Endothelial cell of umbilical vein (primary cell): ENCODE data around the gene CLIC1. TPM values are rescaled to one million over a fixed set of nuclear protein-coding genes. Genes with fewer than 3 reads are reported as not detected.

ENCODE experiments used
- BruUV-seq: library from RNA; stranded (reverse); fragments of 400-500 nt; replicated peaks from 2 replicates; lab custom pipeline; 2021; lab: Mats Ljungman, UMichigan
- CTCF ChIA-PET: fragments of 300-600, 350-600 bp; sonication (Branson Sonifier 250); formaldehyde crosslinking; loops from one replicate; lab custom pipeline; 2021; ENCODE audit warnings: antibody characterized with exemption, inconsistent platforms; lab: Charles Lee
- POLR2A ChIA-PET: fragments of 300-600, 350-600 bp; sonication (Branson Sonifier 250); formaldehyde crosslinking; loops from one replicate; lab custom pipeline; 2021; ENCODE audit warnings: antibody characterized with exemption, inconsistent platforms; lab: Charles Lee
- DNase-seq: peaks from one replicate; pipeline ENCODE4 v3.0.0-alpha.2; 2011; ENCODE audit warnings: low read depth, low spot score
- FAIRE-seq: peaks from 2 replicates; lab custom pipeline; 2011; peaks lifted over from hg19 to GRCh38; lab: Jason Lieb, UNC
- H2AFZ ChIP-seq: 2 replicates; pipeline ENCODE4 v1.6.0; 2012; ENCODE audit warnings: low read depth, low read length, control low read depth, inconsistent platforms
- H3K27ac ChIP-seq: 2 replicates; pipeline ENCODE4 v1.5.1; 2011; ENCODE audit warnings: low read depth, mild to moderate bottlenecking, control low read depth, low read length, moderate library complexity; ENCODE audit not compliant: insufficient read depth
- H3K27me3 ChIP-seq, 2 experiments: 2 replicates each; pipeline versions ENCODE4 v1.6.0 to v1.6.1; 2011; ENCODE audit warnings: low read length in 2 of 2, mixed read lengths in 1 of 2; ENCODE audit not compliant: control insufficient read depth in 2 of 2, insufficient read depth in 2 of 2
- H3K36me3 ChIP-seq, 2 experiments: 2 replicates in 1 of 2; 3 replicates in 1 of 2; pipeline ENCODE4 v1.5.1; 2011; ENCODE audit warnings: low read length in 2 of 2, mild to moderate bottlenecking in 1 of 2, moderate library complexity in 1 of 2; ENCODE audit not compliant: control insufficient read depth in 2 of 2, insufficient read depth in 2 of 2; ENCODE audit errors: extremely low read depth in 1 of 2
- H3K4me1 ChIP-seq: 3 replicates; pipeline ENCODE4 v1.5.1; 2011; ENCODE audit warnings: mild to moderate bottlenecking, low read length; ENCODE audit not compliant: control insufficient read depth, insufficient read depth; ENCODE audit errors: extremely low read depth
- H3K4me2 ChIP-seq: 2 replicates; pipeline ENCODE4 v1.6.1; 2011; ENCODE audit warnings: low read length, control low read depth, mixed read lengths; ENCODE audit not compliant: insufficient read depth
- H3K4me3 ChIP-seq, 3 experiments: fragments of 200-600 bp in 1 of 3; sonication (generic), shearing (Covaris generic) in 1 of 3; replicated peaks in 1 of 3; 2 replicates each; pipeline ENCODE4 v1.5.1; 2011 to 2016; ENCODE audit warnings: control low read depth in 3 of 3, low read length in 3 of 3, mild to moderate bottlenecking in 2 of 3, inconsistent platforms in 1 of 3, low read depth in 1 of 3, moderate library complexity in 1 of 3; ENCODE audit not compliant: insufficient read depth in 1 of 3
- H3K79me2 ChIP-seq: 2 replicates; pipeline ENCODE4 v1.6.0; 2012; ENCODE audit warnings: low read length, inconsistent platforms; ENCODE audit not compliant: control insufficient read depth, insufficient read depth
- H3K9ac ChIP-seq: replicated peaks from 2 replicates; pipeline ENCODE3; 2011; ENCODE audit warnings: low read length, control low read depth; ENCODE audit not compliant: insufficient read depth; ENCODE audit errors: extremely low read depth
- H3K9me1 ChIP-seq: replicated peaks from 3 replicates; pipeline ENCODE4 v1.6.0; 2011; ENCODE audit warnings: mild to moderate bottlenecking, low read length; ENCODE audit not compliant: control insufficient read depth, insufficient read depth; ENCODE audit errors: extremely low read depth
- H3K9me3 ChIP-seq: replicated peaks from 2 replicates; pipeline ENCODE4 v1.5.1; 2012; ENCODE audit warnings: low read length, inconsistent platforms; ENCODE audit not compliant: control insufficient read depth, insufficient read depth
- H4K20me1 ChIP-seq: replicated peaks from 2 replicates; pipeline ENCODE3; 2011; ENCODE audit warnings: mild to moderate bottlenecking, low read length; ENCODE audit not compliant: control insufficient read depth, insufficient read depth; ENCODE audit errors: extremely low read depth
- EZH2 ChIP-seq: IDR thresholded peaks from 2 replicates; pipeline ENCODE4 v1.6.1; 2012; ENCODE audit warnings: borderline replicate concordance, low read depth, mild to moderate bottlenecking, moderate library complexity, low read length, inconsistent platforms; ENCODE audit not compliant: severe bottlenecking
- FOS ChIP-seq: IDR thresholded peaks from 2 replicates; pipeline ENCODE4 v1.6.1; 2011; ENCODE audit warnings: mild to moderate bottlenecking, low read length, moderate library complexity, borderline replicate concordance; ENCODE audit not compliant: insufficient read depth
- GATA2 ChIP-seq: IDR thresholded peaks from 2 replicates; pipeline ENCODE4 v1.7.0; 2011; ENCODE audit warnings: low read depth, mild to moderate bottlenecking, moderate library complexity, mixed read lengths, low read length; ENCODE audit not compliant: insufficient read length, insufficient read depth
- JUN ChIP-seq: IDR thresholded peaks from 2 replicates; pipeline ENCODE4 v1.6.1; 2011; ENCODE audit warnings: borderline replicate concordance, low read depth; ENCODE audit not compliant: insufficient read length, insufficient read depth
- MYC ChIP-seq: IDR thresholded peaks from one replicate; pipeline ENCODE4 v1.6.1; 2011; ENCODE audit warnings: mild to moderate bottlenecking, low read depth, low read length
- POLR2A ChIP-seq: IDR thresholded peaks from 2 replicates; pipeline ENCODE4 v1.6.1; 2012; ENCODE audit warnings: low read depth, mild to moderate bottlenecking, control low read depth, low read length
- POLR2AphosphoS5 ChIP-seq: IDR thresholded peaks from 2 replicates; pipeline ENCODE4 v1.6.1; 2012; ENCODE audit warnings: low read depth, mild to moderate bottlenecking, control low read depth, low read length, moderate library complexity; ENCODE audit not compliant: insufficient read depth
- dilution Hi-C: fragments of 300-500 bp; cut with MboI; formaldehyde crosslinking; loops from one replicate; pipeline ENCODE4 v1.15.0; 2019; ENCODE audit warnings: low sequenced_read_pairs; ENCODE audit not compliant: extremely low pct_ligation_motif_present
- intact Hi-C: fragments of 100-400 bp; cut with micrococcal nuclease; formaldehyde crosslinking; loops from one replicate; pipeline ENCODE4 v1.10.0; 2022
- polyA plus RNA-seq, 4 experiments: library from polyadenylated mRNA; depleted of rRNA in 3 of 4; stranded (reverse) in 3 of 4; unstranded in 1 of 4; fragments of >200 nt; gene quantifications; 2 replicates each; pipeline versions ENCODE4 v1.2.1 to v1.2.3, GENCODE V29; 2011 to 2012; ENCODE audit warnings: missing spikeins in 1 of 4
- total RNA-seq: library from RNA; stranded (reverse); gene quantifications from 2 replicates; pipeline ENCODE4 v1.2.3, GENCODE V29; 2021
- TF ChIP-seq, protein P1 (sequence below): IDR thresholded peaks from 2 replicates; pipeline ENCODE4 v1.6.1; 2011; ENCODE audit not compliant: insufficient read depth, insufficient read length
- TF ChIP-seq, protein P2 (sequence below), 2 donors: IDR thresholded peaks; 1 replicate in 1 of 2; 2 replicates in 1 of 2; pipeline ENCODE4 v1.5.1; 2011; ENCODE audit warnings: low read length in 2 of 2, mild to moderate bottlenecking in 2 of 2, moderate library complexity in 2 of 2, control low read depth in 1 of 2, inconsistent platforms in 1 of 2, low read depth in 1 of 2; ENCODE audit not compliant: insufficient read depth in 1 of 2; ENCODE audit errors: extremely low read depth in 1 of 2

Gene CLIC1
- total and polyA plus RNA-seq, 2 donors (not counting 3 experiments of a cell fraction or from before 2014, with no cell fraction given): 543 to 578 TPM

DNA sequence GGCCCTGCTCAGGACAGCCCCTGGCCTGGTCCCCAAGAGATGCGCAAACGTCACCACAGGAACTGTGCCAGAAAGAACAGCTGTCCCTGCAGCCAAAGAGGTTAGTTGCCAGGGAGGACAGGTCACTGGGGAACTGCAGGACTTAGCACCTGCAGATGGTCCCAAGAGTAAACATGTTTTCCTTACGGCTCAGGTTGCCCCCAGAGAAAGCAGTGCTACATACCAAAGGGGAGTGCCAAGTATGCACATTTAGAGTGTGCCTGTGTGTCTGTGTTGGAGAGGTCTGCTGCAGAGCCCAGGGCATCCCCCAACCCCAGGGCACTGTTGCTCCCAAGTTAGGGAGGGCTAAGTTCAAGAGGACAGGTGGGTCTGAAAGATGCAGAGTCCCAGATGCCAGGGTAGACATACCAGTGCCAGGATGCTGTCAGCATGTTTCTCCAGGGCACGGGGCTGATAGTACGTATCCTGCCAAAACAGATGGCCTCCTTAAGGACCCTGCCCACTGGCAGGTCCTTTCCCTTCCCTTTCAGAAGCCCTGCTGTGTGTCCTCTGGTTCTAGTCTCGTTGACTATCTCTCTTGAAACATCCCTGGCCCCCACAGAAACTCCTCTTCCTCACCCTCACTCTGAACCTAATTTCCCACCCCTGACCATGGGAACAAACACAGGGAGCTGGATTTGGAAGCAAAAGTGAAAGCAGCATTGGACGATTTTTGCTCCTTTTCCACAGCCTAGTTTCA, 34.5 kb downstream of the CLIC1 start:
- CTCF ChIA-PET: interaction anchor here (1.2 to 1.9 kb wide), 6 partner anchors 10 to 105 kb away, joined by 3 to 9 read pairs (median 6); partner anchors contain the start of genes DDAH2, LSM2, LY6G5C and MSH5
- Histone ChIP-seq H3K79me2 (peaks cover 21% of the 10 kb centered on the region), H3K9me1 (no peaks in the 10 kb centered on the region), H3K9me3 (no peaks in the 10 kb centered on the region), H3K4me1 (peaks cover 11% of the 10 kb centered on the region), H3K4me3 (peak overlapping the region; percentile 59 to 80 (median 74)), H2AFZ (peak overlapping the region; percentile 13), H3K36me3 (peaks cover 0 to 5% of the 10 kb centered on the region in 2 experiments), H3K4me2 (peak overlapping the region; percentile 78), H3K27me3 (no peaks in the 10 kb centered on the region), H3K9ac (peak overlapping the region; percentile 90), H3K27ac (peak overlapping the region; percentile 77), H4K20me1 (no peaks in the 10 kb centered on the region)
- FAIRE-seq (peak; percentile 18), DNase-seq (peak; percentile 8)
- no peak for TF ChIP-seq GATA2
- dilution Hi-C loops: no loop called here
- POLR2A ChIA-PET: no interaction called here
- no TSS peak for BruUV-seq
- intact Hi-C loops: loop anchor here (2.0 kb wide), 2 partner anchors 29 to 37 kb away; no protein-coding TSS in a partner anchor

DNA sequence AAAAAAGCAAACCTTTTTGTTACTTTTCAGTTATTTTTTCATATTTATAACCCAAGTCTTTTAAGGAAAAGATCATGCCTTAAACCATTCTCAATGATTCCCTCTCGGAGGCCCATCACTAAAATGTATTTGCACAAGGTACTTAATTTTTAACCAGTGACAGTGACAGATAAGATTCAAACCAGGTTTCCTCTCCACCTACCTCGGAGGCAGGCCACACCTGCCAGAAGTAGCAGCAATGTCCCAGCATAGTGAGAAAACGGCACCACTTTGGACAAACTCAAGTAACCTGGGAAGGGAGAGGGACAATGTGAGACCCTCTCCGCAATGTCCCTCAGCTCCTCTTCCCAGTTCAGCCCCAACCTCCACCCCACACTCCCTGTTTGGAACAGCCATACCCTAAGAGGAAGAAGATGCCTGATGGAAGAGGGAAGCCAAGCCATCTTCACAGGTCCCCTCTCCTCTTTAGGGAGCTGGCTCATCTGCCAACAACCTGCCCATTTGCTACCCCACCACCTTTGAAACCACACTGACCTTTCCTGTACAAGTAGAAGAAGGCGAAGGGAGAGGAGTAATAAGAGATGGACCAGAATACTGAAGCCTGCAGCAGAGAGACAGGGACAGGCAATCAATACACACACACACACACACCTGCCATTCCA, 35.5 kb downstream of the CLIC1 start:
- H2AFZ ChIP-seq: no peak overlapping the region
- BruUV-seq: no TSS peak
- H3K36me3 ChIP-seq: peaks cover 0 to 8% of the 10 kb centered on the region in 2 experiments
- dilution Hi-C loops (no loop called here), intact Hi-C loops (no loop called here)
- H3K27me3 ChIP-seq: no peaks in the 10 kb centered on the region
- no peak for DNase-seq
- H3K9me1 ChIP-seq: no peaks in the 10 kb centered on the region
- no peaks in the 10 kb centered on the region for H3K9me3 ChIP-seq
- FAIRE-seq: no peak
- CTCF ChIA-PET: no interaction called here
- no peak overlapping the region for H3K9ac ChIP-seq
- H3K79me2 ChIP-seq: peaks cover 21% of the 10 kb centered on the region
- no peak overlapping the region for H3K4me2 ChIP-seq
- no peaks in the 10 kb centered on the region for H4K20me1 ChIP-seq
- H3K4me3 ChIP-seq: no peak overlapping the region
- no peak for TF ChIP-seq POLR2AphosphoS5
- no peak for TF ChIP-seq POLR2A
- no peak for TF ChIP-seq EZH2
- no peak for TF ChIP-seq FOS
- no peak for TF ChIP-seq MYC
- TF ChIP-seq, protein P1, sequence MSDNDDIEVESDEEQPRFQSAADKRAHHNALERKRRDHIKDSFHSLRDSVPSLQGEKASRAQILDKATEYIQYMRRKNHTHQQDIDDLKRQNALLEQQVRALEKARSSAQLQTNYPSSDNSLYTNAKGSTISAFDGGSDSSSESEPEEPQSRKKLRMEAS: no peak
- TF ChIP-seq JUN: no peak
- no peak for TF ChIP-seq GATA2
- TF ChIP-seq, protein P2, sequence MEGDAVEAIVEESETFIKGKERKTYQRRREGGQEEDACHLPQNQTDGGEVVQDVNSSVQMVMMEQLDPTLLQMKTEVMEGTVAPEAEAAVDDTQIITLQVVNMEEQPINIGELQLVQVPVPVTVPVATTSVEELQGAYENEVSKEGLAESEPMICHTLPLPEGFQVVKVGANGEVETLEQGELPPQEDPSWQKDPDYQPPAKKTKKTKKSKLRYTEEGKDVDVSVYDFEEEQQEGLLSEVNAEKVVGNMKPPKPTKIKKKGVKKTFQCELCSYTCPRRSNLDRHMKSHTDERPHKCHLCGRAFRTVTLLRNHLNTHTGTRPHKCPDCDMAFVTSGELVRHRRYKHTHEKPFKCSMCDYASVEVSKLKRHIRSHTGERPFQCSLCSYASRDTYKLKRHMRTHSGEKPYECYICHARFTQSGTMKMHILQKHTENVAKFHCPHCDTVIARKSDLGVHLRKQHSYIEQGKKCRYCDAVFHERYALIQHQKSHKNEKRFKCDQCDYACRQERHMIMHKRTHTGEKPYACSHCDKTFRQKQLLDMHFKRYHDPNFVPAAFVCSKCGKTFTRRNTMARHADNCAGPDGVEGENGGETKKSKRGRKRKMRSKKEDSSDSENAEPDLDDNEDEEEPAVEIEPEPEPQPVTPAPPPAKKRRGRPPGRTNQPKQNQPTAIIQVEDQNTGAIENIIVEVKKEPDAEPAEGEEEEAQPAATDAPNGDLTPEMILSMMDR (IDR thresholded peaks at IDR 0.05; ENCODE audit: extremely low read depth in 1 of 2, insufficient read depth in 1 of 2, low read depth in 1 of 2, low read length in 2 of 2): no peak
- peaks cover 11% of the 10 kb centered on the region for H3K4me1 ChIP-seq
- POLR2A ChIA-PET: no interaction called here
- H3K27ac ChIP-seq: no peak overlapping the region
